Ecto neural progenitor cell (in vitro differentiated cells): ENCODE measurements around the gene SLC44A5.
"Not testable (repeated sequence)": the region's sequence is repeated elsewhere in the genome, so short reads cannot be mapped to it uniquely, and the experiment has no call there.

ENCODE experiments used
- DNase-seq: peaks from one replicate; pipeline ENCODE4 v3.0.0-alpha.2; 2018; ENCODE audit warnings: low spot score

Gene SLC44A5

DNA sequence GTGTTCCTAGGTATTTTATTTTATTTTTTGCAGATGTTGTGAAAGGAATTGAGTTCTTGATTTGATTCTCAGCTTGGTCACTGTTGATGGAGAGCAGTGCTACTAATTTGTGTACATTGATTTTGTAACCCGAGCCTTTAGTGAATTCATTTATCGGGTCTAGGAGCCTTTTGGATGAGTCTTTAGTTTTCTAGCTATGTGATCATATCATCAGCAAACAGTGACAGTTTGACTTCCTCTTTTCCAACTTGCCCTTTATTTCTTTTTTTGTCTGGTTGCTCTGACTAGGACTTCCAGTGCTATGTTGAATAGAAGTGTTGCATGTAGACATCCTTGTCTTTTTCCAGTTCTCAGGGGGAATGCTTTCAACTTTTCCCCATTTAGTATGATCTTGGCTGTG lies 337.8 kb downstream of the SLC44A5 start:
- DNase-seq, result no peak

DNA sequence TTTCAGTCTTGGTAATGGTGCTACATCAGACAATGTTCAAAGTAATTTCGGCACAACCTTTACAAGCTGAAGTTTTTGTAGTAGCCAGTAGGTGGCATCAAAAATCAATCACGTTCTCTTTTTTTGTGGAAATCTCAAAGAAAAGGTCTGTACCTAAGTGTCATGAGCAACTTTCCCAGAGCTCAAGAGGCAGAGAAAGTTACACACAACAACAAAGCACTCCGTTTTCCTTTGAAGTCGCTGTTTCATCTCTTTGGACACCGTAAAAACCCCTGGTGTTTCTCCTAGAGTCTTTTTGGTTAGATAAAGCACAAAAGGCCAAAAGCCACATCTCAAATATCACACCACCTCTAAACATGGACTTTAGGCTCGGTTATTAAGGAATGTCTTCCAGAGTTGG lies 345.1 kb downstream of the SLC44A5 start:
- DNase-seq, result no peak

DNA sequence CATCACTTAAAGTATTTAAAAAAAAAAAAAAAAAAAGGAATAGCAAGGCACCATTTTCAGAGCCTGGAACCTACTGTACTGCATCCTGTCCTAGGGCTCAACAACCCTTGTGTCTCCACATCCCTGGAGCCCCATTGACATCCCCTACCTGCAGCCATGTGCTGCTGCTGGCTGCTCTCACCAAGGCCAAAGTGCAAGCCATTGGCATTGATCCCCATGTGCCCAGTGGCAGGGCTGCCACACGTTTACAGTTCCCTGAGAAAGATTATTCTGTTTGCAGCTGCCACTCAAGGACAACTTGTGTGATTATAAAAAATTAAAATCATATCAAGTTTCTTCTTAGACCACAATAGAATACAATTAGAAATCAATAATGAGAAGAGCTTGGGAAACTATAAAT lies 346.8 kb downstream of the SLC44A5 start:
- no peak for DNase-seq

DNA sequence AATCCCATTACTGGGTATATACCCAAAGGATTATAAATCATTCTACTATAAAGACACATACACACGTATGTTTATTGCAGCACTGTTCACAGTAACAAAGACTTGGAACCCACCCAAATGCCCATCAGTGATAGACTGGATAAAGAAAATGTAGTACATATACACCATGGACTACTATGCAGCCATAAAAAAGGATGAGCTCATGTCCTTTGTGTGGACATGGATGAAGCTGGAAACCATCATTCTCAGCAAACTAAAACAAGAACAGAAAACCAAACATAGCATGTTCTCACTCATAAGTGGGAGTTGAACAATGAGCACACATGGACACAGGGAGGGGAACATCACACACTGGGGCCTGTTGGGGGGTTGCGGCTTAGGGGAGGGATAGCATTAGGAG lies 347.3 kb downstream of the SLC44A5 start:
- DNase-seq, result not testable (repeated sequence)

DNA sequence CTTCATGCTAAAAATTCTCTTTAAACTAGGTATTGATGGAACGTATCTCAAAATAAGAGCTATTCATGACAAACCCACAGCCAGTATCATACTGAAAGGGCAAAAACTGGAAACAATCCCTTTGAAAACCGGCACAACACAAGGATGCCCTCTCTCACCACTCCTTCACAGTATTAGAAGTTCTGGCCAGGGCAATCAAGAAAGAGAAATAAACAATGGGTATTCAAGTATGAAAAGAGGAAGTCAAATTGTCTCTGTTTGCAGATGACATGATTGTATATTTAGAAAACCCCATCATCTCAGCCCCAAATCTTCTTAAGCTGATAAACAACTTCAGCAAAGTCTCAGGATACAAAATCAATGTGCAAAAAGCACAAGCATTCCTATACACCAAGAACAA lies 349.0 kb downstream of the SLC44A5 start:
- not testable (repeated sequence) for DNase-seq

DNA sequence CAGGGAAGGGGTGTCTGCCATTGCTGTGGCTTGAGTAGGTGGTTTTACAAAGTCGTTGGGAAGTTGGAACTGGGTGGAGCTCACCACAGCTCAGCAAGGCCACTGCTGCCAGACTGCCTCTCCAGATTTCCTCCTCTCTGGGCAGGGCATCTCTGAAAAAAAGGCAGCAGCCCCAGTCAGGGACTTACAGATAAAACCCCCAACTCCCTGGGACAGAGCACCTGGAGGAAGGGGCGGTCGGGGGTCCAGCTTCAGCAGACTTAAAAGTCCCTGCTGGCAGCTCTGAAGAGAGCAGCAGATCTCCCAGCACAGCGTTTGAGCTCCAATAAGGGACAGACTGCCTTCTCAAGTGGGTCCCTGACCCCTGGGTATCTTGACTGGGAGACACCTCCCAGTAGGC lies 352.6 kb downstream of the SLC44A5 start:
- DNase-seq, result no peak

- DNase-seq, result no peak
Observed at GRCh38 chr1:75257424-75257823, 353.5 kb downstream of the SLC44A5 start.

DNA sequence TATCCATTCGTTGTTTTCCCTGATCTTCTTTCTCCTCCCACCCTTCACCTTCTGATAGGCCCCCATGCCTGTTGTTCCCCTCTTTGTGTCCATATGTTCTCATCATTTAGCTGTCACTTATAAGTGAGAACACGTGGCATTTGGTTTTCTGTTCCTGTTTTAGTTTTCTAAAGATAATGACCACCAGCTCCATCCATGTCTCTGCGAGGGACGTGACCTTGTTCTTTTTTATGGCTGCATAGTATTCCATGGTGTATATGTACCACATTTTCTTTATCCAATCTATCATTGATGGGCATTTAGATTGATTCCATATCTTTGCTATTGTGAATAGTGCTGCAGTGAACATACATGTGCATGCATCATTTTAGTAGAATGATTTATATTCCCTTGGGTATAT lies 360.8 kb downstream of the SLC44A5 start:
- not testable (repeated sequence) for DNase-seq

DNA sequence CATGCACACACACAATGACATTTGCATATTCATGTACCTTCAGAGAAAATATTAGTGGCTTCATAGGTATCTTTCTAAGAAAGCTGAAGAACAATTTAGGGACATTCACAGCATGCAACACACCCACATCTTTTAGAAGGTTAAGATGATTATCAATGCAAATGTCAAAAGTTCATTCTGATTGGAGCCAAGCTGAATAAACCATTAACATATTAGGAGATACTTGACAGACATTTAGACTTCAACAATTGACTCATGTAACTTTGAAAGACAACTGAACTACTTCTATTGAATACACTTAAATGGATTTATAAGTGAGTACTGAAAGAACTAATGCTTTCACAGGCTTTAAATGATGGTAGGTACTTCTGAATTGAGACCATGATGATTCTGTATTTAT lies 365.7 kb downstream of the SLC44A5 start:
- DNase-seq, result no peak

- no peak for DNase-seq
Observed at GRCh38 chr1:75243124-75243523, 367.8 kb downstream of the SLC44A5 start.

GRCh38 chr1:75237316-75237715 lies 373.6 kb downstream of the SLC44A5 start:
- no peak for DNase-seq

GRCh38 chr1:75234562-75234961 lies 376.4 kb downstream of the SLC44A5 start:
- DNase-seq, result no peak

- no peak for DNase-seq
Observed at GRCh38 chr1:75233302-75233929, 377.5 kb downstream of the SLC44A5 start.

DNA sequence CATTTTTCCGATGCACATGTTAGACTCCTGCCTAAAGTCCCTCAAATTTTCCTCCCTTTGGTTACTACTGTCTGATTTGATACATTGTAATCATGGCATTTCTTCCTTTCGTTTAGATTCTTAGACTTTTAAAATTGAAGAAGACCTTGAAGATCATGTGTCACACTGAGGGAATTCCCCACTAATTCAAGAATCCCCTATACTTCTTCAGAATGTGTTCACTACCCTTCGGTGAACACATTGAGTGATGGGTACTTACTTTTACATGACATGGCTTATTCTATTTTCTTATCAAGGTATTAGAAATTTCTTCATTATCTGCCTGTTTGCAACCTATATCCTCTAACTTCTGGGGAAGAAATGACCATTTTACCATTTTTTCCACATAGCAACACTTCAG lies 390.8 kb downstream of the SLC44A5 start:
- DNase-seq, result no peak

- no peak for DNase-seq
Observed at GRCh38 chr1:75214017-75214416, 396.9 kb downstream of the SLC44A5 start.

GRCh38 chr1:75211648-75212047 lies 399.3 kb downstream of the SLC44A5 start:
- DNase-seq, result no peak

GRCh38 chr1:75208862-75209261 lies 402.1 kb downstream of the SLC44A5 start:
- no peak for DNase-seq

GRCh38 chr1:75203415-75204277 lies 407.3 kb downstream of the SLC44A5 start:
- DNase-seq, result no peak

DNA sequence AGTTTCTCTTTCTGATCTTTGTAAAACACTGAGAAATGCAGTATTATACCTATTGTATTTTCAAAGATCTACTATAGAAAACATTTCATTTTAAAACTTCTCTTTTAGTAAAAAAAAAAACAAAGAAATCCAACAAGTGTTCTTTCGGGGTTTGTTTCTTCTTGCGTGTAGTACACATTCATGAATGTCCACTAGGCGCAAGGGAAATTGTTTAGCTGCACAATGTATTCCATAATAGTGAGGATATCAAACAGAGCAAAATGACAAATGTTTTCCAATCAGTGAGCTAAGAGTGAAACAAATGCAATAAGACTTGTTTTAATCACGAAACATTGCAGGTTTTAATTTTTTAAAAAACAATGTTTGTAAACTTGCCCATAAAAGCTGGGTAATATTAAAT lies 408.2 kb downstream of the SLC44A5 start:
- DNase-seq, result no peak

DNA sequence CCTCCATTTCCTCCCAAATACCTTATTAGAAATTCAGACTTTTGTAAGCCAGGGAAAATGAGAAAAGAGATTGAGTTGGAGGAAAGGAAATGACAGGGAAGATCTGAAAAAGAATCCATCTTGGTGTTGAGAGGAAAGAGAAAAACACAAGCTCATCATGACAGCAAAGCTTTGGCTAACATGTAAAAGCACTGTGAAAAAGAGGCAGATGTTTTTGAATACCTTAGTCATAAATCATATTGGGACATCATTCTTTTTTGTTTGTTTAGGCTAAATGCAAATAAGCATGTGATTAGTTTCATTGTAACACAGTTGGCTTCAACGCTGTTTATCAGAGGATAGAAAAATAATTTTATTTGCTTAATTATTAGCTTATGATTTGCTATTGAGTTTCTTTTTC lies 412.2 kb downstream of the SLC44A5 start:
- DNase-seq, result no peak

DNA sequence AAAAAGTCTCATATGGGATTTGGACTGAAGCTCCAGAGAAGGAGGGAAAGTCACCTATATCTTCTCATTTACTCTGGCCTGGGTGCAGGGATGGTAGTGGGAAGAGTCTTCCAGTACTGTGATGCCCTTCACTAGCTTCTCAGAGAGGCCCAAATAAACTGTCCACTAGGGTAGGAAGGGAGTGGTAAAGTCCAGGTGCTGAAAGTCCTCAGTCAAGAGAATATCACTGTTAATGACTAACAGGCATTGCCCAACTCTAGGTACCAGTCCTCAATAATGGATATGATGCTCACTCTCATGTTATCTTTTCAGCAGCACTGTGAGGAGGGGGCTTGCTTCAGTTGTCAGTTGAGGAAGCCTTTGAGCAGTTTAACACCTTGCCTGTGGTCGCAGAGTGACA lies 412.8 kb downstream of the SLC44A5 start:
- no peak for DNase-seq

GRCh38 chr1:75188892-75189291 lies 422.0 kb downstream of the SLC44A5 start:
- DNase-seq, result no peak

- DNase-seq, result not testable (repeated sequence)
Observed at GRCh38 chr1:75181214-75181955, 429.5 kb downstream of the SLC44A5 start.
